Common myeloid progenitor, CD34-positive (primary cell): ENCODE measurements around the gene HSPA12B.

Source experiments
- CTCF ChIA-PET: fragments of 350-600 bp; sonication (Branson Sonifier 250); formaldehyde crosslinking; loops from one replicate; lab custom pipeline; 2021; ENCODE audit warnings: antibody characterized with exemption; lab: Charles Lee
- POLR2A ChIA-PET: fragments of 350-600 bp; sonication (Branson Sonifier 250); formaldehyde crosslinking; loops from one replicate; lab custom pipeline; 2021; ENCODE audit warnings: antibody characterized with exemption; lab: Charles Lee
- DNase-seq, 3 donors: peaks; one replicate each; pipeline versions ENCODE4 v3.0.0 to v3.0.0-alpha.2; 2013
- H3K27ac ChIP-seq, 2 experiments: 1 replicate in 1 of 2; 2 replicates in 1 of 2; pipeline ENCODE4 v1.7.0; 2013; ENCODE audit warnings: inconsistent platforms in 2 of 2, low read length in 2 of 2, mild to moderate bottlenecking in 2 of 2, low read depth in 1 of 2, moderate library complexity in 1 of 2; ENCODE audit not compliant: severe bottlenecking in 2 of 2, insufficient read depth in 1 of 2, poor library complexity in 1 of 2
- H3K27me3 ChIP-seq, 5 experiments: replicated peaks in 2 of 5; 1 replicate in 3 of 5; 2 replicates in 2 of 5; pipeline versions ENCODE4 v1.6.1 to v1.7.0; 2013; ENCODE audit warnings: low read length in 4 of 5, mild to moderate bottlenecking in 2 of 5, moderate library complexity in 2 of 5, inconsistent platforms in 1 of 5; ENCODE audit not compliant: insufficient read depth in 5 of 5, control insufficient read depth in 4 of 5
- H3K36me3 ChIP-seq, 4 experiments: 1 replicate in 2 of 4; 2 replicates in 2 of 4; pipeline versions ENCODE4 v1.6.1 to v1.7.0; 2013; ENCODE audit warnings: low read length in 3 of 4, control low read depth in 1 of 4, mild to moderate bottlenecking in 1 of 4; ENCODE audit not compliant: control insufficient read depth in 4 of 4, insufficient read depth in 4 of 4
- H3K4me1 ChIP-seq, 4 experiments: 1 replicate in 3 of 4; 2 replicates in 1 of 4; pipeline versions ENCODE4 v1.6.1 to v1.7.1; 2013; ENCODE audit warnings: low read length in 3 of 4, mild to moderate bottlenecking in 3 of 4, control low read depth in 1 of 4, inconsistent platforms in 1 of 4, moderate library complexity in 1 of 4; ENCODE audit not compliant: control insufficient read depth in 4 of 4, insufficient read depth in 4 of 4; ENCODE audit errors: control extremely low read depth in 1 of 4
- H3K4me3 ChIP-seq, 7 experiments: 1 replicate in 4 of 7; 2 replicates in 3 of 7; pipeline versions ENCODE4 v1.5.1 to v1.7.0; 2013; ENCODE audit warnings: mild to moderate bottlenecking in 7 of 7, low read length in 6 of 7, moderate library complexity in 6 of 7, inconsistent platforms in 2 of 7, low read depth in 2 of 7, control low read depth in 1 of 7; ENCODE audit not compliant: insufficient read depth in 4 of 7, control insufficient read depth in 1 of 7; ENCODE audit errors: extremely low read depth in 1 of 7
- H3K9me3 ChIP-seq, 5 experiments: 1 replicate in 4 of 5; 2 replicates in 1 of 5; pipeline versions ENCODE4 v1.6.1 to v1.7.1; 2013; ENCODE audit warnings: low read length in 4 of 5, mild to moderate bottlenecking in 2 of 5, inconsistent platforms in 1 of 5, low read depth in 1 of 5, moderate library complexity in 1 of 5; ENCODE audit not compliant: control insufficient read depth in 4 of 5, insufficient read depth in 2 of 5; ENCODE audit errors: control extremely low read depth in 1 of 5
- WGBS: methylation state at CpG from one replicate; pipeline ENCODE4 v1.1.5; 2013; ENCODE audit not compliant: insufficient coverage; 5-methylcytosine and 5-hydroxymethylcytosine counted together

The HSPA12B gene

GRCh38 chr20:3690413-3690812, 42.1 kb upstream of the HSPA12B start:
- H3K9me3 ChIP-seq, result no peaks in the 10 kb centered on the region
- DNase-seq, result no peak
- H3K36me3 ChIP-seq, result no peaks in the 10 kb centered on the region
- H3K27ac ChIP-seq, result no peak overlapping the region
- peaks cover 0 to 22% (median 6%) of the 10 kb centered on the region in 5 experiments for H3K27me3 ChIP-seq
- H3K4me1 ChIP-seq, result no peaks in the 10 kb centered on the region
- 100% methylated on average over 2 of the region's 3 CpGs for WGBS
- POLR2A ChIA-PET, result interaction anchor here (0.6 kb wide), 1 partner anchor 645 kb away, joined by 6 read pairs; no protein-coding TSS in a partner anchor
- H3K4me3 ChIP-seq, result no peak overlapping the region
- CTCF ChIA-PET, result interaction anchor here (0.6 to 1.0 kb wide), 3 partner anchors 11 to 459 kb away, joined by 3 to 4 read pairs (median 3); no protein-coding TSS in a partner anchor

- CTCF ChIA-PET, result interaction anchor here (0.6 to 1.0 kb wide), 4 partner anchors 12 to 460 kb away, joined by 3 to 4 read pairs (median 3); no protein-coding TSS in a partner anchor
- Histone ChIP-seq H3K9me3 (peaks cover 0 to under 1% (median 0%) of the 10 kb centered on the region in 5 experiments), H3K4me3 (no peak overlapping the region), H3K27ac (no peak overlapping the region), H3K4me1 (no peaks in the 10 kb centered on the region), H3K36me3 (no peaks in the 10 kb centered on the region), H3K27me3 (peaks cover 0 to 17% (median 1%) of the 10 kb centered on the region in 5 experiments)
- POLR2A ChIA-PET, result interaction anchor here (0.6 kb wide), 1 partner anchor 646 kb away, joined by 6 read pairs; no protein-coding TSS in a partner anchor
- 96% methylated on average over 16 of the region's 16 CpGs for WGBS
- no peak for DNase-seq
Observed at GRCh38 chr20:3691306-3691705, 41.2 kb upstream of the HSPA12B start.

GRCh38 chr20:3691897-3692296, 40.6 kb upstream of the HSPA12B start:
- no peak overlapping the region for H3K4me3 ChIP-seq
- H3K4me1 ChIP-seq, result no peaks in the 10 kb centered on the region
- 89% methylated on average over 9 of the region's 9 CpGs for WGBS
- ChIA-PET POLR2A (no interaction called here), CTCF (interaction anchor here (0.7 kb wide), 1 partner anchor 14 kb away, joined by 3 read pairs; no protein-coding TSS in a partner anchor)
- no peak for DNase-seq
- H3K27ac ChIP-seq, result no peak overlapping the region
- peaks cover 0 to 12% (median 0%) of the 10 kb centered on the region in 5 experiments for H3K27me3 ChIP-seq
- peaks cover 0 to 2% (median 0%) of the 10 kb centered on the region in 5 experiments for H3K9me3 ChIP-seq
- no peaks in the 10 kb centered on the region for H3K36me3 ChIP-seq

GRCh38 chr20:3692706-3693294, 39.7 kb upstream of the HSPA12B start:
- CTCF ChIA-PET, result interaction anchor here (0.8 to 1.4 kb wide), 6 partner anchors 15 to 914 kb away, joined by 3 to 6 read pairs (median 4); no protein-coding TSS in a partner anchor

GRCh38 chr20:3693376-3693775, 39.1 kb upstream of the HSPA12B start:
- no peaks in the 10 kb centered on the region for H3K36me3 ChIP-seq
- peaks cover 0 to 2% (median 0%) of the 10 kb centered on the region in 5 experiments for H3K9me3 ChIP-seq
- ChIA-PET CTCF (interaction anchor here (1.1 to 2.7 kb wide), 6 partner anchors 15 to 915 kb away, joined by 3 to 6 read pairs (median 4); no protein-coding TSS in a partner anchor), POLR2A (no interaction called here)
- no peak overlapping the region for H3K27ac ChIP-seq
- peaks cover 0 to 4% (median 0%) of the 10 kb centered on the region in 5 experiments for H3K27me3 ChIP-seq
- no peak for DNase-seq
- no peaks in the 10 kb centered on the region for H3K4me1 ChIP-seq
- no peak overlapping the region for H3K4me3 ChIP-seq
- 95% methylated on average over 12 of the region's 13 CpGs for WGBS

More at GRCh38 chr20:3692706-3693294, 39.7 kb upstream of the HSPA12B start:
- Histone ChIP-seq H3K4me1 (no peaks in the 10 kb centered on the region), H3K36me3 (no peaks in the 10 kb centered on the region), H3K27ac (no peak overlapping the region), H3K9me3 (peaks cover 0 to 2% (median 0%) of the 10 kb centered on the region in 5 experiments), H3K4me3 (no peak overlapping the region), H3K27me3 (peaks cover 0 to 4% (median 0%) of the 10 kb centered on the region in 5 experiments)
- POLR2A ChIA-PET, result no interaction called here
- no peak for DNase-seq
- 98% methylated on average over 22 of the region's 23 CpGs for WGBS

GRCh38 chr20:3694864-3695263, 37.6 kb upstream of the HSPA12B start:
- Histone ChIP-seq H3K27me3 (peaks cover 0 to 2% (median 0%) of the 10 kb centered on the region in 5 experiments), H3K36me3 (no peaks in the 10 kb centered on the region), H3K4me1 (no peaks in the 10 kb centered on the region), H3K9me3 (peaks cover 0 to 2% (median 0%) of the 10 kb centered on the region in 5 experiments), H3K4me3 (no peak overlapping the region), H3K27ac (no peak overlapping the region)
- WGBS, result 96% methylated on average over 4 of the region's 5 CpGs
- DNase-seq, result no peak
- CTCF ChIA-PET, result interaction anchor here (1.0 to 3.1 kb wide), 4 partner anchors 9 to 132 kb away, joined by 4 to 12 read pairs (median 6); no protein-coding TSS in a partner anchor
- POLR2A ChIA-PET, result interaction anchor here (1.0 kb wide), 1 partner anchor 16 kb away, joined by 3 read pairs; no protein-coding TSS in a partner anchor
